GM12872 (cell line): Measurements from ENCODE around the gene EDEM3.

Experiments
- CTCF ChIP-seq: IDR thresholded peaks from 3 replicates; pipeline ENCODE4 v1.5.1; 2011; ENCODE audit warnings: low read depth, mild to moderate bottlenecking, low read length, moderate library complexity; ENCODE audit not compliant: insufficient read depth

Gene EDEM3

GRCh38 chr1:184793967-184794366 lies 39.3 kb upstream of the EDEM3 start:
- TF ChIP-seq CTCF, result no peak

- TF ChIP-seq CTCF, result no peak
Measured at GRCh38 chr1:184792450-184792969, 37.9 kb upstream of the EDEM3 start.

- TF ChIP-seq CTCF, result no peak
Measured at GRCh38 chr1:184791550-184791900, 36.9 kb upstream of the EDEM3 start.

GRCh38 chr1:184790642-184791549 lies 36.2 kb upstream of the EDEM3 start:
- no peak for TF ChIP-seq CTCF

GRCh38 chr1:184789884-184790283 lies 35.2 kb upstream of the EDEM3 start:
- TF ChIP-seq CTCF, result no peak

- no peak for TF ChIP-seq CTCF
Measured at GRCh38 chr1:184788970-184789369, 34.3 kb upstream of the EDEM3 start.

- TF ChIP-seq CTCF, result no peak
Measured at GRCh38 chr1:184785529-184785928, 30.9 kb upstream of the EDEM3 start.
